D721Med (cell line): ENCODE data around the gene AXIN2.

Experiments
- DNase-seq: peaks from one replicate; pipeline ENCODE4 v3.0.0; 2011; ENCODE audit warnings: low spot score; ENCODE audit not compliant: insufficient read length
- FAIRE-seq: peaks from 2 replicates; lab custom pipeline; 2011; peaks lifted over from hg19 to GRCh38; lab: Jason Lieb, UNC
- CTCF ChIP-seq: IDR thresholded peaks from 2 replicates; pipeline ENCODE4 v1.5.1; 2012; ENCODE audit warnings: mild to moderate bottlenecking, control low read depth; ENCODE audit not compliant: insufficient read depth; ENCODE audit errors: missing control alignments

AXIN2 gene

GRCh38 chr17:65548269-65548969, 13.0 kb downstream of the AXIN2 start:
- no peak for TF ChIP-seq CTCF
- no peak for FAIRE-seq

GRCh38 chr17:65547253-65547670, 14.2 kb downstream of the AXIN2 start:
- TF ChIP-seq CTCF, result no peak
- no peak for DNase-seq
- FAIRE-seq, result no peak

More at GRCh38 chr17:65548269-65548969, 13.0 kb downstream of the AXIN2 start:
- no peak for DNase-seq

- FAIRE-seq (no peak), DNase-seq (no peak)
- TF ChIP-seq CTCF, result no peak
Measured at GRCh38 chr17:65546579-65546978, 14.9 kb downstream of the AXIN2 start.

- no peak for TF ChIP-seq CTCF
- FAIRE-seq, result no peak
- DNase-seq, result no peak
Measured at GRCh38 chr17:65545705-65546523, 15.5 kb downstream of the AXIN2 start.

- no peak for DNase-seq
- FAIRE-seq, result no peak
- TF ChIP-seq CTCF, result no peak
Measured at GRCh38 chr17:65544672-65545071, 16.8 kb downstream of the AXIN2 start.

- TF ChIP-seq CTCF, result no peak
- FAIRE-seq (no peak), DNase-seq (no peak)
Measured at GRCh38 chr17:65542610-65543009, 18.8 kb downstream of the AXIN2 start.
